HepG2 (cell line): ENCODE measurements around the gene TOR4A. TPM values are rescaled to one million over a fixed set of nuclear protein-coding genes. Genes with fewer than 3 reads are reported as not detected.
A peak's percentile ranks its signal among the peaks of the same experiment; 100 is the strongest.

Experiments
- ATAC-seq: fragments of 200-7000 bp; cut with Tn5 transposase; 3 replicates; pipeline ENCODE4 v1.9.1; 2020; ENCODE audit warnings: mild to moderate bottlenecking, moderate library complexity
- BruUV-seq: library from RNA; stranded (reverse); fragments of 400-500 nt; replicated peaks from 2 replicates; lab custom pipeline; 2021; lab: Mats Ljungman, UMichigan
- CTCF ChIA-PET: fragments of 300-600 bp; formaldehyde crosslinking; extraction: SDS; loops from one replicate; lab custom pipeline; 2021; ENCODE audit warnings: low total read pairs, inconsistent platforms, low intra/inter-chr PET ratio; lab: Yijun Ruan, JAX
- POLR2A ChIA-PET: fragments of 350-600 bp; sonication (Branson Sonifier 250); formaldehyde crosslinking; loops from one replicate; lab custom pipeline; 2020; ENCODE audit warnings: antibody characterized with exemption, inconsistent platforms; lab: Yijun Ruan, JAX
- DNase-seq: peaks from one replicate; pipeline ENCODE4 v3.0.0-alpha.2; 2015; ENCODE audit warnings: low spot score
- FAIRE-seq: peaks from 3 replicates; lab custom pipeline; 2011; peaks lifted over from hg19 to GRCh38; lab: Jason Lieb, UNC
- H2AFZ ChIP-seq: one replicate; pipeline ENCODE4 v1.6.1; 2011; ENCODE audit warnings: low read length, inconsistent platforms
- H3K27ac ChIP-seq: fragments of 300-600 bp; 3 replicates; pipeline ENCODE4 v1.8.0; 2011; ENCODE audit warnings: mixed run types, mild to moderate bottlenecking, mixed read lengths, low read length, inconsistent platforms; ENCODE audit not compliant: insufficient read depth; ENCODE audit errors: extremely low read length
- H3K27me3 ChIP-seq, 2 experiments: fragments of 200-600 bp in 1 of 2; 2 replicates in 1 of 2; 3 replicates in 1 of 2; pipeline versions ENCODE4 v1.6.0 to v1.8.0; 2011; ENCODE audit warnings: low read length in 2 of 2, mild to moderate bottlenecking in 2 of 2, moderate library complexity in 2 of 2, inconsistent platforms in 1 of 2; ENCODE audit not compliant: insufficient read depth in 2 of 2, control insufficient read depth in 1 of 2
- H3K36me3 ChIP-seq, 2 experiments: fragments of 200-600 bp in 1 of 2; replicated peaks in 1 of 2; 2 replicates in 1 of 2; 3 replicates in 1 of 2; pipeline versions ENCODE4 v1.5.1 to v1.8.0; 2011; ENCODE audit warnings: low read length in 2 of 2, inconsistent platforms in 1 of 2; ENCODE audit not compliant: insufficient read depth in 2 of 2, control insufficient read depth in 1 of 2
- H3K4me1 ChIP-seq: 2 replicates; pipeline ENCODE4 v1.5.1; 2012; ENCODE audit warnings: low read length, inconsistent platforms; ENCODE audit not compliant: insufficient read depth
- H3K4me2 ChIP-seq: 2 replicates; pipeline ENCODE4 v1.6.0; 2011; ENCODE audit warnings: low read depth, low read length, inconsistent platforms
- H3K4me3 ChIP-seq, 3 experiments: fragments of 200-600 bp in 1 of 3; sonication (generic), shearing (Covaris generic) in 1 of 3; replicated peaks in 1 of 3; 2 replicates each; pipeline ENCODE4 v1.5.1; 2011 to 2016; ENCODE audit warnings: low read length in 3 of 3, inconsistent platforms in 2 of 3, low read depth in 2 of 3, mild to moderate bottlenecking in 2 of 3, control low read depth in 1 of 3, mixed read lengths in 1 of 3; ENCODE audit not compliant: insufficient read depth in 1 of 3
- H3K79me2 ChIP-seq: one replicate; pipeline ENCODE4 v1.6.1; 2011; ENCODE audit warnings: low read length, inconsistent platforms; ENCODE audit not compliant: insufficient read depth
- H3K9ac ChIP-seq: 2 replicates; pipeline ENCODE4 v1.6.0; 2011; ENCODE audit warnings: mild to moderate bottlenecking, low read depth, low read length, inconsistent platforms; ENCODE audit not compliant: insufficient read depth
- H3K9me3 ChIP-seq: 2 replicates; pipeline ENCODE4 v1.5.1; 2012; ENCODE audit warnings: mild to moderate bottlenecking, low read length
- H4K20me1 ChIP-seq: 2 replicates; pipeline ENCODE4 v1.6.0; 2011; ENCODE audit warnings: inconsistent platforms, mild to moderate bottlenecking, low read length, moderate library complexity; ENCODE audit not compliant: insufficient read depth
- ARNT2 ChIP-seq: sonication (generic); formaldehyde crosslinking; IDR thresholded peaks from 2 replicates; pipeline ENCODE4 v1.8.0; 2022; ENCODE audit warnings: mild to moderate bottlenecking, low read depth, missing genetic modification reagents, moderate library complexity
- ATF4 ChIP-seq, 2 experiments: fragments of 450-650 bp in 1 of 2; sonication (generic) in 1 of 2; formaldehyde crosslinking; IDR thresholded peaks; 2 replicates each; pipeline versions ENCODE4 v1.5.0 to v1.8.0; 2020 to 2022; ENCODE audit warnings: mild to moderate bottlenecking in 1 of 2, missing genetic modification reagents in 1 of 2
- CENPX ChIP-seq: sonication (generic); formaldehyde crosslinking; IDR thresholded peaks from 2 replicates; pipeline ENCODE4 v1.9.0; 2021; ENCODE audit warnings: mild to moderate bottlenecking, missing genetic modification reagents, moderate library complexity
- HDAC6 ChIP-seq: fragments of 200-600 bp; sonication (generic); IDR thresholded peaks from 2 replicates; pipeline ENCODE4 v1.7.0; 2017; ENCODE audit warnings: mild to moderate bottlenecking, antibody characterized with exemption, low read length, low read depth
- HNF4G ChIP-seq, 2 experiments: sonication (generic) in 1 of 2; formaldehyde crosslinking in 1 of 2; IDR thresholded peaks; 2 replicates each; pipeline versions ENCODE4 v1.4.0 to v1.6.1; 2011 to 2020; ENCODE audit warnings: borderline replicate concordance in 2 of 2, low read depth in 2 of 2, mild to moderate bottlenecking in 2 of 2, low read length in 1 of 2, missing genetic modification reagents in 1 of 2, moderate library complexity in 1 of 2
- NFATC3 ChIP-seq: sonication (generic); formaldehyde crosslinking; IDR thresholded peaks from 2 replicates; pipeline ENCODE4 v1.5.1; 2020; ENCODE audit warnings: mild to moderate bottlenecking, missing genetic modification reagents
- NPAS2 ChIP-seq: sonication (generic); formaldehyde crosslinking; IDR thresholded peaks from 2 replicates; pipeline ENCODE4 v1.8.0; 2022; ENCODE audit warnings: mild to moderate bottlenecking, missing genetic modification reagents, borderline replicate concordance
- PAX8 ChIP-seq: sonication (generic); formaldehyde crosslinking; IDR thresholded peaks from 2 replicates; pipeline ENCODE4 v1.8.0; 2022; ENCODE audit warnings: mild to moderate bottlenecking, missing genetic modification reagents, borderline replicate concordance
- SIX4 ChIP-seq: sonication (generic); formaldehyde crosslinking; IDR thresholded peaks from 2 replicates; pipeline ENCODE4 v1.4.0; 2020; ENCODE audit warnings: missing genetic modification reagents
- SMARCC2 ChIP-seq: fragments of 450-650 bp; IDR thresholded peaks from 2 replicates; pipeline ENCODE4 v1.6.1; 2017; ENCODE audit warnings: antibody characterized with exemption, mild to moderate bottlenecking
- SP140L ChIP-seq: sonication (generic); formaldehyde crosslinking; IDR thresholded peaks from 2 replicates; pipeline ENCODE4 v1.4.0; 2020; ENCODE audit warnings: missing genetic modification reagents, borderline replicate concordance
- SRF ChIP-seq: IDR thresholded peaks from 2 replicates; pipeline ENCODE4 v1.6.1; 2011; ENCODE audit warnings: mild to moderate bottlenecking, low read depth, low read length, moderate library complexity
- THAP8 ChIP-seq: sonication (generic); formaldehyde crosslinking; IDR thresholded peaks from 2 replicates; pipeline ENCODE4 v1.5.1; 2020; ENCODE audit warnings: missing genetic modification reagents, mild to moderate bottlenecking, borderline replicate concordance
- TIGD3 ChIP-seq: sonication (generic); formaldehyde crosslinking; IDR thresholded peaks from 2 replicates; pipeline ENCODE4 v1.5.1; 2020; ENCODE audit warnings: mild to moderate bottlenecking, missing genetic modification reagents, borderline replicate concordance
- ZNF282 ChIP-seq: fragments of 450-650 bp; IDR thresholded peaks from 2 replicates; pipeline ENCODE4 v1.6.1; 2018; ENCODE audit not compliant: partially characterized antibody
- ZNF468 ChIP-seq: sonication (generic); formaldehyde crosslinking; IDR thresholded peaks from 2 replicates; pipeline ENCODE4 v1.8.0; 2022; ENCODE audit warnings: mild to moderate bottlenecking, moderate library complexity, missing genetic modification reagents
- ZNF558 ChIP-seq: sonication (generic); formaldehyde crosslinking; IDR thresholded peaks from 2 replicates; pipeline ENCODE4 v1.9.0; 2022; ENCODE audit warnings: mild to moderate bottlenecking, missing genetic modification reagents, borderline replicate concordance
- ZNF777 ChIP-seq: sonication (generic); formaldehyde crosslinking; IDR thresholded peaks from 2 replicates; pipeline ENCODE4 v1.4.0; 2020; ENCODE audit warnings: missing genetic modification reagents
- WGBS: methylation state at CpG from one replicate; pipeline ENCODE4 v1.1.6; 2017; ENCODE audit warnings: low lambda C conversion rate; 5-methylcytosine and 5-hydroxymethylcytosine counted together
- in situ Hi-C: cut with HindIII; loops from 2 replicates; pipeline ENCODE4 v1.10.0; 2017; ENCODE audit warnings: low pct_unique_long_range_greater_than_20kb; ENCODE audit not compliant: extremely low pct_ligation_motif_present
- intact Hi-C: fragments of 100-400 bp; cut with micrococcal nuclease; formaldehyde crosslinking; loops from one replicate; pipeline ENCODE4 v1.10.0; 2022; ENCODE audit not compliant: unreplicated experiment
- polyA plus RNA-seq, 8 experiments: library from polyadenylated mRNA; depleted of rRNA in 3 of 8; stranded (reverse) in 7 of 8; unstranded in 1 of 8; fragments of >200 nt; fragmentation: Illumina TruSeq in 4 of 8; extraction: Trizol in 4 of 8; gene quantifications; 2 replicates each; pipeline versions ENCODE4 v1.2.1 to v1.2.3, GENCODE V29; 2011 to 2016; ENCODE audit warnings: low read depth in 4 of 8, missing spikeins in 1 of 8, mixed read lengths in 1 of 8; ENCODE audit not compliant: insufficient read depth in 1 of 8
- total RNA-seq, 5 experiments: library from RNA; depleted of rRNA; stranded (reverse); fragments of >200 nt; fragmentation: Illumina TruSeq; extraction: Trizol; gene quantifications; 2 replicates each; pipeline ENCODE4 v1.2.3, GENCODE V29; 2016; ENCODE audit warnings: low read depth in 1 of 5

Gene TOR4A
- total and polyA plus RNA-seq, 2 of the 13 experiments (the other 11 are each of a cell fraction or from before 2014, with no cell fraction given), result 11.1 to 14.2 TPM

- POLR2A ChIA-PET, result interaction anchor here (0.8 to 14.2 kb wide), 18 partner anchors 11 to 198 kb away, joined by 3 to 317 read pairs (median 4); partner anchors contain the start of genes ANAPC2, ENTPD8, EXD3 and NOXA1
- no TSS peak for BruUV-seq
- H2AFZ ChIP-seq, result no peak overlapping the region
- H3K79me2 ChIP-seq, result peaks cover 18% of the 10 kb centered on the region
- H3K27ac ChIP-seq, result peak overlapping the region; percentile 80
- WGBS, result 2% methylated on average over 11 of the region's 21 CpGs
- no peaks in the 10 kb centered on the region; a peak in 1 of 5 replicates for H3K27me3 ChIP-seq
- in situ Hi-C loops (no loop called here), intact Hi-C loops (no loop called here)
- ATAC-seq (peak; percentile 46), FAIRE-seq (no peak), DNase-seq (no peak)
- H3K36me3 ChIP-seq, result peaks cover 9 to 13% of the 10 kb centered on the region in 2 experiments; a peak in 4 of 5 replicates
- CTCF ChIA-PET, result no interaction called here
- H3K9me3 ChIP-seq, result no peaks in the 10 kb centered on the region
- peak overlapping the region; percentile 86 for H3K9ac ChIP-seq
- peak overlapping the region; percentile 79 for H3K4me2 ChIP-seq
- H3K4me1 ChIP-seq, result peaks cover 66% of the 10 kb centered on the region
- peak overlapping the region; percentile 90 to 91 (median 91) for H3K4me3 ChIP-seq
- no peaks in the 10 kb centered on the region for H4K20me1 ChIP-seq
- no peak for TF ChIP-seq TIGD3
- no peak for TF ChIP-seq ARNT2 (CRISPR knock-in tag)
- TF ChIP-seq NPAS2 (CRISPR knock-in tag), result no peak
- no peak for TF ChIP-seq THAP8 (CRISPR knock-in tag)
- TF ChIP-seq ZNF777, result no peak
- no peak for TF ChIP-seq NFATC3 (CRISPR knock-in tag)
- TF ChIP-seq ZNF468 (CRISPR knock-in tag), result no peak
- no peak for TF ChIP-seq ATF4 (CRISPR knock-in tag; IDR thresholded peaks at IDR 0.05)
- no peak for TF ChIP-seq CENPX (CRISPR knock-in tag)
- TF ChIP-seq ZNF282, result no peak
- TF ChIP-seq SIX4 (CRISPR knock-in tag), result no peak
- no peak for TF ChIP-seq SRF
- TF ChIP-seq SP140L (CRISPR knock-in tag), result no peak
- no peak for TF ChIP-seq ZNF558 (CRISPR knock-in tag)
- no peak for TF ChIP-seq SMARCC2
- no peak for TF ChIP-seq HNF4G (IDR thresholded peaks at IDR 0.05; ENCODE audit: borderline replicate concordance, low read depth, low read length)
- TF ChIP-seq HNF4G (CRISPR knock-in tag; IDR thresholded peaks at IDR 0.05; ENCODE audit: borderline replicate concordance, low read depth), result no peak
- no peak for TF ChIP-seq PAX8 (CRISPR knock-in tag)
- TF ChIP-seq HDAC6, result no peak
Measured at GRCh38 chr9:137253717-137254623, 23.6 kb upstream of the TOR4A start.
